Right atrium auricular region (tissue), 2 donors: ENCODE data around the gene TTC33. TPM values are rescaled to one million over a fixed set of nuclear protein-coding genes. Genes with fewer than 3 reads are reported as not detected.

Experiments
- DNase-seq: peaks from one replicate; pipeline ENCODE4 v3.0.0-alpha.2; 2019; ENCODE audit warnings: low spot score
- H3K27ac ChIP-seq, 2 donors: fragments of 200-600 bp; sonication (generic); 1 replicate in 1 of 2; 2 replicates in 1 of 2; pipeline ENCODE4 v1.5.1; 2016 to 2019
- H3K27me3 ChIP-seq, 2 donors: fragments of 200-600 bp; sonication (generic); one replicate each; pipeline versions ENCODE4 v1.5.1 to v1.6.0; 2017 to 2019
- H3K36me3 ChIP-seq: fragments of 200-600 bp; sonication (generic); one replicate; pipeline ENCODE4 v1.5.1; 2016
- H3K4me1 ChIP-seq, 2 donors: fragments of 200-600 bp; sonication (generic); one replicate each; pipeline versions ENCODE4 v1.5.1 to v1.6.0; 2017 to 2019
- H3K4me3 ChIP-seq, 2 donors: fragments of 200-600 bp; sonication (generic); 1 replicate in 1 of 2; 2 replicates in 1 of 2; pipeline ENCODE4 v1.5.1; 2017 to 2019; ENCODE audit warnings: mild to moderate bottlenecking in 1 of 2, moderate library complexity in 1 of 2
- H3K9me3 ChIP-seq, 2 donors: fragments of 200-600 bp; sonication (generic); one replicate each; pipeline ENCODE4 v1.5.1; 2019
- total RNA-seq, 2 donors: library from RNA; depleted of rRNA; stranded (reverse); fragments of >200 nt; gene quantifications; one replicate each; pipeline ENCODE4 v1.1.0, GENCODE V29; 2016
- TF ChIP-seq, protein P1 (sequence below), 2 donors: fragments of 200-600 bp; sonication (generic); IDR thresholded peaks; one replicate each; pipeline ENCODE4 v1.5.1; 2019; ENCODE audit warnings: antibody characterized with exemption in 2 of 2

Gene TTC33
- total RNA-seq, 2 donors from 2014 or later, result 10.2 to 16.7 TPM

DNA sequence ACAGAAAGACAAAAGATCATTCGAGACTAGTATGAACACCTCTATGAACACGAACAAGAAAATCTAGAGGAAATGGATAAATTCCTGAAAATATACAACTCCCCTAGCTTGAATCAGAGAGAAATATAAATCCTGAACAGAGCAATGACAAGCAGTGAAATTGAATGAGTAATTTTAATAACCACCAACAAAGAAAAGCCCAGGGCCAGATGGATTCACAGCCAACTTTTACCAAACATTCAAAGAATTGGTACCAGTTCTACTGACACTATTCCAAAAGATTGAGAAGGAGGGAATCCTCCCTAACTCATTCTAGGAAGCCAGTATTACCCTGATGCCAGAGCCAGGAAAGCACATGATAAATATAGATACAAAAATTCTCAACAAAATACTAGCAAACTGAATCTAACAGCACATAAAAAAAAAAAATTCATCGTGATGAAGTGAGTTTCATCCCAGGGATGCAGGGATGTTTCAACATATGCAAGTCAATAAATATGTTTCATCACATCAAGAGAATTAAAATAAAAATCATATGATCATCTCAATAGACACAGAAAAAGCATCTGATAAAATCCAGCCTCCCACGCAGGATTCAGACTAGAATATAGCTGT lies 101.3 kb downstream of the TTC33 start:
- no peaks in the 10 kb centered on the region for H3K9me3 ChIP-seq
- H3K4me3 ChIP-seq, result no peak overlapping the region
- TF ChIP-seq, protein P1, sequence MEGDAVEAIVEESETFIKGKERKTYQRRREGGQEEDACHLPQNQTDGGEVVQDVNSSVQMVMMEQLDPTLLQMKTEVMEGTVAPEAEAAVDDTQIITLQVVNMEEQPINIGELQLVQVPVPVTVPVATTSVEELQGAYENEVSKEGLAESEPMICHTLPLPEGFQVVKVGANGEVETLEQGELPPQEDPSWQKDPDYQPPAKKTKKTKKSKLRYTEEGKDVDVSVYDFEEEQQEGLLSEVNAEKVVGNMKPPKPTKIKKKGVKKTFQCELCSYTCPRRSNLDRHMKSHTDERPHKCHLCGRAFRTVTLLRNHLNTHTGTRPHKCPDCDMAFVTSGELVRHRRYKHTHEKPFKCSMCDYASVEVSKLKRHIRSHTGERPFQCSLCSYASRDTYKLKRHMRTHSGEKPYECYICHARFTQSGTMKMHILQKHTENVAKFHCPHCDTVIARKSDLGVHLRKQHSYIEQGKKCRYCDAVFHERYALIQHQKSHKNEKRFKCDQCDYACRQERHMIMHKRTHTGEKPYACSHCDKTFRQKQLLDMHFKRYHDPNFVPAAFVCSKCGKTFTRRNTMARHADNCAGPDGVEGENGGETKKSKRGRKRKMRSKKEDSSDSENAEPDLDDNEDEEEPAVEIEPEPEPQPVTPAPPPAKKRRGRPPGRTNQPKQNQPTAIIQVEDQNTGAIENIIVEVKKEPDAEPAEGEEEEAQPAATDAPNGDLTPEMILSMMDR (IDR thresholded peaks at IDR 0.05), result no peak
- H3K36me3 ChIP-seq, result no peaks in the 10 kb centered on the region
- H3K4me1 ChIP-seq, result no peaks in the 10 kb centered on the region
- H3K27ac ChIP-seq, result no peak overlapping the region
- no peaks in the 10 kb centered on the region for H3K27me3 ChIP-seq
- no peak for DNase-seq

DNA sequence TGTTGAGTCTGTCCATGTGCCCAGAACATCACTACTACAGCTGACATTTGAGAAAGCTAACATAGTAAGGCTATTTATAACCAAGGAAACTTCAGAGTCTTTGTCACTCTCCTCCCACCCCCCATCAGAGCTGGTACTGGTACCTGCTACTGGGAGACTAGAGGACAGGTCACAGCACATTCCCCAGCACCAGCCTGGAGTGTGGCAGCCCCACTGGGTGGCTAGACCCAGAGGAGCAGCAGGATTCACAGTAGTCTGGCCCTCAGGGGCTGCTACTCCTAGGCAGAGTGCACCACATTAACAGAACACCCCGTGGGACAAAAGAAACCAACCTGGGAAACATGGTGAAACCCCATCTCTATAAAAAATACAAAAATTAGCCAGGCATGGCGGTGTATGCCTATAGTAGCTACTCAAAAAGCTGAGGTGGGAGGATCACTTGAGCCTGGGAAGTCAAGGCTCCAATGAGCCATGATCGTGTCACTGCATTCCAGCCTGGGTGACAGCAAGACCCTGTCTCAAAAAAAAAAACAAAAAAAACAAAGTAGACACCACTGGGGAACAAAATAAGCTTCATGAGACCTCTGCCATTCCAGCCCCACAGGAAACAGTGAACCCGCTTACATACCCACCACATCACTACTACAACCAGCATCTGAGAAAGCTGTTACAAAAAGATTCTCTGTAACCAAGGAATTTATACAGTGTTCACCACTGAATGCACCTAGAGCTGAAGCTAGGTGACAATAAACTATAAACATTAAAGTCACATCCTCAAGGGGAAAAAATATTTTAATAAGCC lies 102.3 kb downstream of the TTC33 start:
- Histone ChIP-seq H3K9me3 (no peaks in the 10 kb centered on the region), H3K4me3 (no peak overlapping the region), H3K27me3 (no peaks in the 10 kb centered on the region), H3K36me3 (no peaks in the 10 kb centered on the region), H3K4me1 (no peaks in the 10 kb centered on the region), H3K27ac (no peak overlapping the region)
- TF ChIP-seq, protein P1 (IDR thresholded peaks at IDR 0.05), result no peak
- no peak for DNase-seq

DNA sequence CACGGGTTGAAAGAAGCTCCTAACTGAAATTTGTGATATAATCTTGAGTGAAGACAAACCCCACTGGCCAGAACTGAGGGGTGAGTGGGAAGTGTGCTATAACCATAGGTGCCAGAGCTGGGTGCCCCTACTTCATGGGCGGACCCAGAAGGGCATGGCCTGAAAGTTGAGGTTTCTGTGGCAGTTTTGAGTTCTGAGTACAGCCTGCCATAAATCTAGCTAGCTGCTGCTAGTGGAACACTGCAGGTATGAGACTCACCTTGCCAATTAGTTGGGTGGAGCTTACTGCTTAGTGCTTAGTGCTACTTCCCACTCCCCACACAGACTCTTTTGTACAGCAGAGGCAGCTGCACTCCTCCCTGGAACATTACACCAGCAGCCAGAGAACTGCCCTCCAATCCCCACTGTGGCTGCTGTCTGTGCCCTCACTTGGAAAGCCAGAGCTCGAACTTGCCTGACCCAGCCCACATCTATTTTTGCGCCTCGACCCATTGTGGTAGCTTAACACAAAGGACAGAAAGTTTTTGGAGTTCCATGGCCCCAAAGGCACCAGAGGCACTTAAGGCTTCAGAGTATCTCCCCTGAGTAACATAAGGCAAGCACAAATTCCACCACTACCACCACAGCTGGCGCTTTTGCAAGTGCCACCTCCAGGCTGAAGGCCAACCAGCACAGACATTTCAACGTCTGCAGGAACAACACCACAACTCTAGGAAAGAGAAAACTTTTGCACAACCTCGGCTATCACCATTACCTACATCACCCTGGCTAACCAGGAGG lies 103.1 kb downstream of the TTC33 start:
- no peak overlapping the region for H3K27ac ChIP-seq
- H3K4me3 ChIP-seq, result no peak overlapping the region
- DNase-seq, result no peak
- H3K9me3 ChIP-seq, result no peaks in the 10 kb centered on the region
- H3K4me1 ChIP-seq, result no peaks in the 10 kb centered on the region
- no peaks in the 10 kb centered on the region for H3K36me3 ChIP-seq
- TF ChIP-seq, protein P1 (IDR thresholded peaks at IDR 0.05), result no peak
- no peaks in the 10 kb centered on the region for H3K27me3 ChIP-seq

DNA sequence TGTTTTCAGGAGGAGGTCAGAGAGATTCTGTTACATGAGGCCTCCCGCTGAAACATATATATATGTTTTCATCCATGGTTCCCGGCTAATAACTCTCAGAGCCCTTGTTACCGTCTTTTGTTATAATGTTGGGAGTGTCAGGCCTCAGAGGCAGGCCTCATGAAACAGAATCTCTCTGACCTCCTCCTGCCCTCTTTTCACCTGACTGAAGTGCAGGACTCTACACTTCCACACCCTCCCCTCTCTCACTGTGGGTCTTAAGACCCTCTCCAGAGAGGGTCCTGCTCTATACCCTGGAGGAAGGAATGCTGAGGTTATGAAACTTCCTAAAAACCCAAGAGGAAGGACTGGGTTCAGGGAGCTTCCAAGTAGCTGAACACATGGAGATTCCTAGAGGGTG lies 104.6 kb downstream of the TTC33 start:
- DNase-seq, result no peak
- Histone ChIP-seq H3K9me3 (no peaks in the 10 kb centered on the region), H3K36me3 (no peaks in the 10 kb centered on the region), H3K27me3 (no peaks in the 10 kb centered on the region), H3K4me1 (no peaks in the 10 kb centered on the region), H3K27ac (no peak overlapping the region), H3K4me3 (no peak overlapping the region)
- TF ChIP-seq, protein P1 (IDR thresholded peaks at IDR 0.05), result no peak

DNA sequence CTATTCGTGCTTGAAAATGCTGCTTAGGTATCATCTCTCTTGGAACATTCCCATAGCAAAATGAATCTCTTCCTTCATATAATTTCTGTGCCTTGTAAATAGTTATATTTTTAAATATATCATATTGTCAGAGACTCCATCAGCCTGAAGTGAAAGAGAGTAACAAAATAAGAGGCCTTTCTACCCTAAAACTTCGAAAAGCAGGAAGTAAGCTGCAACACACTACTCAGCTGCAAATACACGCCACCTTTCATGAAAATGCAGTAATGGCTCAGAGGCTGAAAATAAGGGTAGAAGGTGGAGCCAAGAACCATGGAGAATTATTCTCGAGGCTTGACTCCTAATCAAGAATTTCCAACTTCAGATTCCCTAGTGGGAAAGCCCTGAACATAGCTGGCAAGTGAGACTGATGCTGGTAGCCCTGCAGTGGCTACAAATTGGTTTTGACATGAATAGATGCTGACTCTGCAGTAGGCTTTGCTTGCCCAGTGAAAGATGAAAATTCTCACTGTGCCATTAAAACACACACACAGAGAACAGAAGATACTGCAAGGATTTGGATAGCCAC lies 106.2 kb downstream of the TTC33 start:
- no peak overlapping the region for H3K27ac ChIP-seq
- TF ChIP-seq, protein P1 (IDR thresholded peaks at IDR 0.05), result no peak

More for the DNA sequence above, 106.2 kb downstream of the TTC33 start:
- no peak for DNase-seq
- H3K9me3 ChIP-seq, result no peaks in the 10 kb centered on the region
- no peaks in the 10 kb centered on the region for H3K4me1 ChIP-seq
- H3K27me3 ChIP-seq, result no peaks in the 10 kb centered on the region
- H3K4me3 ChIP-seq, result no peak overlapping the region
- no peaks in the 10 kb centered on the region for H3K36me3 ChIP-seq
